IgD-negative memory B cell (primary cell): Measurements from ENCODE around the gene MAN2B2. TPM values are rescaled to one million over a fixed set of nuclear protein-coding genes. Genes with fewer than 3 reads are reported as not detected.

Source experiments
- H3K27ac Mint-ChIP-seq, 3 donors: one replicate each; pipeline ENCODE4 v1.8.0; 2020 to 2022; ENCODE audit warnings: mild to moderate bottlenecking in 3 of 3, mixed read lengths in 3 of 3, moderate library complexity in 1 of 3
- H3K27me3 Mint-ChIP-seq: one replicate; pipeline ENCODE4 v1.8.0; 2021; ENCODE audit warnings: mixed read lengths
- H3K36me3 Mint-ChIP-seq: one replicate; pipeline ENCODE4 v1.8.0; 2020; ENCODE audit warnings: mild to moderate bottlenecking, mixed read lengths
- H3K4me1 Mint-ChIP-seq, 3 donors: one replicate each; pipeline ENCODE4 v1.8.0; 2020 to 2022; ENCODE audit warnings: mixed read lengths in 3 of 3, mild to moderate bottlenecking in 1 of 3
- H3K4me3 Mint-ChIP-seq, 4 donors: one replicate each; pipeline ENCODE4 v1.8.0; 2020 to 2022; ENCODE audit warnings: mild to moderate bottlenecking in 4 of 4, mixed read lengths in 4 of 4, moderate library complexity in 3 of 4
- H3K9me3 Mint-ChIP-seq, 3 donors: one replicate each; pipeline ENCODE4 v1.8.0; 2020 to 2021; ENCODE audit warnings: mixed read lengths in 3 of 3, mild to moderate bottlenecking in 1 of 3
- polyA plus RNA-seq: library from polyadenylated mRNA; unstranded; fragments of 300-500 nt; fragmentation: Illumina TruSeq; gene quantifications from one replicate; pipeline ENCODE4 v1.2.3, GENCODE V29; 2021

Gene MAN2B2
- polyA plus RNA-seq, 1 donor from 2014 or later = 22.5 TPM

GRCh38 chr4:6605605-6606004, 30.6 kb downstream of the MAN2B2 start:
- H3K9me3 Mint-ChIP-seq = peaks cover 0 to 2% (median 0%) of the 10 kb centered on the region in 3 donors
- H3K27ac Mint-ChIP-seq = no peak overlapping the region
- no peaks in the 10 kb centered on the region for H3K27me3 Mint-ChIP-seq
- peaks cover 24% of the 10 kb centered on the region for H3K36me3 Mint-ChIP-seq
- H3K4me3 Mint-ChIP-seq = no peak overlapping the region
- H3K4me1 Mint-ChIP-seq = peaks cover 0 to 2% (median 0%) of the 10 kb centered on the region in 3 donors

- H3K36me3 Mint-ChIP-seq = peaks cover 26% of the 10 kb centered on the region
- H3K4me1 Mint-ChIP-seq = peaks cover 0 to 2% (median 0%) of the 10 kb centered on the region in 3 donors
- no peaks in the 10 kb centered on the region for H3K27me3 Mint-ChIP-seq
- H3K27ac Mint-ChIP-seq = no peak overlapping the region
- H3K4me3 Mint-ChIP-seq = no peak overlapping the region
- H3K9me3 Mint-ChIP-seq = peaks cover 0 to 2% (median 0%) of the 10 kb centered on the region in 3 donors
These were observed 31.7 kb downstream of the MAN2B2 start for GRCh38 chr4:6606465-6607235.

DNA sequence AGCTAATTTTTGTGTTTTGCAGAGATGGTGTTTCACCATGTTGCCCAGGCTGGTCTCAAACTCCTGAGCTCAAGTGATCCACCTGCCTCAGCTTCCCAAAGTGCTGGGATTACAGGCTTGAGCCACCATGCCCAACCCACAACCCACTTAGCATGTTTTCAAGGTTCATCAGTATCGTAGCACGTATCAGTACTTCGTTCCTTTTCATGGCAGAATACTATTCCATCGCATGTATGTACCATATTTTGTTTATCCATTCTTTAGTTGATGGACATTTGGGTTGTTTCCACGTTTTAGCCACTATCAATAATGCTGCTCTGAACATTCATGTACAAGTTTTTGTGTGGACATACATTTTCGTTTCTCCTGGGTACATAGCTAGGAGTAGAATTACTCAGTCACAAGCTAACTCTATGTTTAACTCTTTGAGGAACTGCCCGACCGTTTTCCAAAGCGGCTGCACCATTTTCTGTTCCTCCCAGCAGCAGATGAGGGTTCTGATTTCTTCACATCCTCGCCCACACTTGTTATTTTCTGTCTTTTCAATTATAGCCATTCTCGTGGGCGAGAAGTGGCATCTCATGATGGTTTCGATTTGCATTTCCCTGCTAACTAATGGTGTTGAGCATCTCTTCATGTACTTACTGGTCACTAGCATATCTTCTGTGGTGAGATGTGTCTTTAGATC, 32.5 kb downstream of the MAN2B2 start:
- peaks cover 24% of the 10 kb centered on the region for H3K36me3 Mint-ChIP-seq
- H3K27ac Mint-ChIP-seq = no peak overlapping the region
- no peaks in the 10 kb centered on the region for H3K27me3 Mint-ChIP-seq
- peaks cover 0 to 2% (median 0%) of the 10 kb centered on the region in 3 donors for H3K4me1 Mint-ChIP-seq
- H3K4me3 Mint-ChIP-seq = no peak overlapping the region
- peaks cover 0 to 2% (median 0%) of the 10 kb centered on the region in 3 donors for H3K9me3 Mint-ChIP-seq

DNA sequence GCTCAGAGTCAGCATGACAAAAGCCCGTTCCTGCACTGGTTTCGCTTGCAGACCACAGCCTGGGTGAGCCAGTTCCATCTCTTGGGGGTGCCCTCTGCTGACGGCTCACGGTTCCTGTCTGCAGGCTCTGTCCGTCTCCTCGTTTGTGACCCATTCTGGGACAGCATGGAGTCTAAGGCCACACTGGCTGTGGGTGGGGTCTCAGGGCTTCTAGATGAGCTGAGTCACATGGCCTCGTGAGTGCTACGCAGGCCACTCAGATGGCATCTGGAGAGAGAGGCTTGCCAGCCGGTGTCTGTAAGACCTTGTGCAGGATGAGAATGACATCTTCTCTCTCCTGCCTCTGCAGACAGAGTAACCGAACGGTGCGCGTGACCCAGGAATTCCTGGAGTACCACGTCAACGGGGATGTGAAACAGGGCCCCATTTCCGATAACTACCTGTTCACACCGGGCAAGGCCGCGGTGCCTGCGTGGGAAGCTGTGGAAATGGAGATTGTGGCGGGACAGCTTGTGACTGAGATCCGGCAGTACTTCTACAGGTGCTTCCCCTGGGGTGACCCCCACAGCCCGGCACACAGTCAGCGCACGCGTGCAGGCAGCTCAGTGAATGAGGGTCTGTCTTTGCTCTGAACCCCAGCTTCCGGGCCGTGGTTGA, 33.9 kb downstream of the MAN2B2 start:
- Mint-ChIP-seq H3K4me1 (peaks cover 0 to 2% (median 0%) of the 10 kb centered on the region in 3 donors), H3K27ac (no peak overlapping the region), H3K36me3 (peaks cover 20% of the 10 kb centered on the region), H3K27me3 (no peaks in the 10 kb centered on the region), H3K4me3 (no peak overlapping the region), H3K9me3 (peaks cover 0 to 4% (median 0%) of the 10 kb centered on the region in 3 donors)

GRCh38 chr4:6609415-6610079, 34.6 kb downstream of the MAN2B2 start:
- Mint-ChIP-seq H3K4me1 (peaks cover 0 to 2% (median 0%) of the 10 kb centered on the region in 3 donors), H3K4me3 (no peak overlapping the region), H3K27ac (no peak overlapping the region), H3K27me3 (no peaks in the 10 kb centered on the region), H3K36me3 (peaks cover 17% of the 10 kb centered on the region), H3K9me3 (peaks cover 0 to 4% (median 0%) of the 10 kb centered on the region in 3 donors)

- H3K9me3 Mint-ChIP-seq = peaks cover 0 to 2% (median 0%) of the 10 kb centered on the region in 3 donors
These were observed 36.0 kb downstream of the MAN2B2 start for GRCh38 chr4:6610856-6611430.

GRCh38 chr4:6612961-6613675, 38.1 kb downstream of the MAN2B2 start:
- peak overlapping the region in 1 of 3 donors; percentile 93 for H3K27ac Mint-ChIP-seq
- peaks cover 13% of the 10 kb centered on the region for H3K36me3 Mint-ChIP-seq

More at GRCh38 chr4:6610856-6611430, 36.0 kb downstream of the MAN2B2 start:
- H3K4me1 Mint-ChIP-seq = peaks cover 0 to 2% (median 0%) of the 10 kb centered on the region in 3 donors
- no peak overlapping the region for H3K27ac Mint-ChIP-seq
- no peaks in the 10 kb centered on the region for H3K27me3 Mint-ChIP-seq
- H3K4me3 Mint-ChIP-seq = no peak overlapping the region
- H3K36me3 Mint-ChIP-seq = peaks cover 16% of the 10 kb centered on the region

DNA sequence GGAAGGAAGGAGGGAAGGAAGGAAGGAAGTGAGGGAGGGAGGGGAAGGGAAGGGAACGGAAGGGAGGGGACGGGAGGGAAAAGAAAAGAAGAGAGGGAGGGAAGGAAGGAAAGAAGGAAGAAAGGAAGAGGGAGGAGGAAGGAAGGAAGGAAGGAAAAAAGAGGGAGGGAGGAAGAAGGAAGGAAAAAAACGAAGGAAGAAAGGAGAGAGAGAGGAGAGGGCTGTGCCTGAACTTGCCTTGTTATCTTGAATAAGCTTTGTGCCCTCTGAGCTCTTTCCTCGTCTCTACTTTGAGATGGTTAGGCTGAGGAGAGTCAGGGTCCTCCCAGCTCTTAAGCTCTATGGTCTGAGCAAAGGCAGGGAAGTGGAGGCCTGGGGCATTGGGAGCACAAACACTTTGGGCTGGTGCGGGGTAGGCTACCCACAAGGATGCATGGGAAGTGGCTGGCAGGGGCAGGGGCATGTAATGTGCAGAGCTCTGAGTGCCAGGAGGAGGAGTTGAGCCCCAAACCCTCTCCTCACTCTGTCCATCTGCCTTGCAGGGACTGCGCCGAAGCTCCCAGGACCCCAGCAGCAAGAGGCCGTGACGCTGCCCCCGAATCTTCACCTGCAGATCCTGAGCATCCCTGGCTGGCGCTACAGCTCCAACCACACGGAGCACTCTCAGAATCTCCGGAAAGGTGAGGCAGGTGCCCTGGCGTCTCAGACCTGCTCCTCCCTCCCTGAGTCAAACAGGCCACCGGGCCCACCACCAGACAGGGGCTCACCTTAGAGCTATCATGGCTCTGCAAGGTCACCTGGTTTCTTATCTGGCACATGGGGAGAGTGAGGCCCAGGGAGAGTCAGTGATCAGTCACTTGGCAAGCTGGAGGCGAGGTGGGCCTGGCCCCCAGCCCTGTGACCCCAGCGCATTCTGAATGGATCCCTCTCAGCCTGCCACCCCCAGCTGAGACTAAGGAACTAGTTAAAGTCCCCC, 39.0 kb downstream of the MAN2B2 start:
- peaks cover 0 to 2% (median 1%) of the 10 kb centered on the region in 3 donors for H3K9me3 Mint-ChIP-seq
- peaks cover 13% of the 10 kb centered on the region for H3K36me3 Mint-ChIP-seq
- no peaks in the 10 kb centered on the region for H3K27me3 Mint-ChIP-seq
- no peak overlapping the region for H3K27ac Mint-ChIP-seq
- H3K4me1 Mint-ChIP-seq = no peaks in the 10 kb centered on the region
- no peak overlapping the region for H3K4me3 Mint-ChIP-seq

More at GRCh38 chr4:6612961-6613675, 38.1 kb downstream of the MAN2B2 start:
- H3K4me3 Mint-ChIP-seq = no peak overlapping the region
- peaks cover 0 to 2% (median 1%) of the 10 kb centered on the region in 3 donors for H3K9me3 Mint-ChIP-seq
- H3K27me3 Mint-ChIP-seq = no peaks in the 10 kb centered on the region
- no peaks in the 10 kb centered on the region for H3K4me1 Mint-ChIP-seq

DNA sequence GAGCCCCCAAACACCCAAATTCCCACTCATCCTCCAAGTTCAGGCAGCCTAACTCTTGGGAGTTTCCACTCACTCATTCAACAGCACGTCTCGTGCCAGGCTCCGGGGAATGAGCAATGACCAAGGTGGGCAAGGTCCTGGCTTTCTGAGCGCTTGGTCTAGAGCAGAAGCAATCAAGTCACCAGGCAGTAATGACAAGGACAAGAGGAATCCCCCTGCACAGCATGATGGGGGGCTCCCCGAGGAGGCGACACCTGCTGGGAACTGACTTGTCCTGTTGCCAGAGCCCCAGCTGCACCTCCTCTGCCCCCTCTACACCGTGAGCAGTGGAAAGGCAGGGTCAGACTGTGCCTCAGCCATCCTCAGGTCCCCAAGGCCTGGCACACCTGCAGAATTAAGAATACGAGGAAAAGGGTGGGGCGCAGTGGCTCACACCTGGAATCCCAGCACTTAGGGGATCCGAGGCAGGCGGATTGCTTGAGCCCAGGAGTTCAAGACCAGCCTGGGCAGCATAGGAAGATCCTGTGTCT, 39.8 kb downstream of the MAN2B2 start:
- Mint-ChIP-seq H3K27ac (no peak overlapping the region), H3K27me3 (no peaks in the 10 kb centered on the region), H3K4me1 (no peaks in the 10 kb centered on the region), H3K4me3 (no peak overlapping the region), H3K36me3 (peaks cover 13% of the 10 kb centered on the region), H3K9me3 (peaks cover 0 to 2% (median 1%) of the 10 kb centered on the region in 3 donors)

DNA sequence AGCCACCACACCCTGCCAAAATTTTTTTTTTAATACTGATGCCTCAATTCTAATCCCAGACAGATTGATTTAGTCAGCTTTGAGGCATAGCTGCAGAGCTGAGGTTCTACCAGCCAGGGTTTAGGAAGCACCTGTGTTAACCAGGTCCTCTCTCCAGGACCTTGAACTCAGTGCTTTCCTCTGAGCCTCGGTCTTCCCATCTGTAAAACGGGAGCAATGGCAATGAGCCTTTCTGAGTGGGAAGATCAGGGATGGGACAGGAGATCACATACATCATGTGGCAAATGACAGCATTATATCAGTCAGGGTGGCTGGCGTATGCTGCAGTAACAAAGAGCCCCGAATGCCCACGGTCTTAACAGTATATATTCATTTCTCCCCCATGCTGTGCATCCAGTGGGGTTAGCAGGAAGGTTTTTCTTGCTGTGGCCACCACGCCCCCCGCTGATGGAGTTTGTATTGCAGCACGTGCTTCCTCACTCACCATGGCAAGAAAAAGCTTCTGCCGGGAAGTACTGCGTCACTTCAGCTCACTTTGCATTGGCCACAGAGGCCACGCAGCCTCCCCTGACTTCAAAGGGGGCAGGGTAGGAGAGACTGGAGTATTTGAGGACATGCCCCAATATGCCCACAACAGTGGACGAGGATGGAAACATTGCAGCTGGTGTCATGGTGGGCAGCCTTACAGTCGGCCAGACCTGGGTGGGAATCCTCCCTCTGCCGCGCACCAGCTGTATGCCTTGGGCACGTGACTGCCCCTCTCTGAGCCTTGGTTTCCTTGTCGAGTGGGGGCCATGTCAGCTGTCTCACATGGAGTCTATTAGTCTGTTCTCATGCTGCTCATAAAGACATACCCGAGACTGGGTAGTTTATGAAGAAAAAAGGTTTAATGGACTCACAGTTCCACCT, 41.4 kb downstream of the MAN2B2 start:
- H3K36me3 Mint-ChIP-seq = peaks cover 19% of the 10 kb centered on the region

GRCh38 chr4:6617246-6617645, 42.3 kb downstream of the MAN2B2 start:
- no peak overlapping the region for H3K4me3 Mint-ChIP-seq
- peaks cover 0 to 5% (median 2%) of the 10 kb centered on the region in 3 donors for H3K9me3 Mint-ChIP-seq
- peaks cover 18% of the 10 kb centered on the region for H3K36me3 Mint-ChIP-seq
- H3K27ac Mint-ChIP-seq = peak overlapping the region in 1 of 3 donors; percentile 53
- no peaks in the 10 kb centered on the region for H3K4me1 Mint-ChIP-seq
- no peaks in the 10 kb centered on the region for H3K27me3 Mint-ChIP-seq

More for the DNA sequence above, 41.4 kb downstream of the MAN2B2 start:
- Mint-ChIP-seq H3K4me1 (no peaks in the 10 kb centered on the region), H3K4me3 (no peak overlapping the region), H3K27ac (no peak overlapping the region), H3K27me3 (no peaks in the 10 kb centered on the region), H3K9me3 (peaks cover 0 to 2% (median 1%) of the 10 kb centered on the region in 3 donors)
